H1 (cell line): ENCODE results near the gene PDK4. TPM values are rescaled to one million over a fixed set of nuclear protein-coding genes. Genes with fewer than 3 reads are reported as not detected.

Experiments
- CTCF ChIA-PET: fragments of 300-600 bp; sonication (Branson Sonifier 250); formaldehyde crosslinking; loops from one replicate; lab custom pipeline; 2021; ENCODE audit not compliant: partially characterized antibody; lab: Charles Lee
- POLR2A ChIA-PET: fragments of 300-600 bp; sonication (Branson Sonifier 250); formaldehyde crosslinking; loops from one replicate; lab custom pipeline; 2021; ENCODE audit warnings: inconsistent platforms; ENCODE audit not compliant: partially characterized antibody; lab: Charles Lee
- DNase-seq, 2 experiments: peaks; one replicate each; pipeline versions ENCODE4 v3.0.0 to v3.0.0-alpha.2; 2010 to 2022; ENCODE audit warnings: low spot score in 2 of 2, low read depth in 1 of 2, mixed read lengths in 1 of 2
- FAIRE-seq: peaks from 2 replicates; lab custom pipeline; 2011; peaks lifted over from hg19 to GRCh38; lab: Jason Lieb, UNC
- H2AFZ ChIP-seq: 2 replicates; pipeline ENCODE4 v1.8.1; 2012; ENCODE audit warnings: low read length, inconsistent platforms
- H2AK5ac ChIP-seq: 2 replicates; pipeline ENCODE4 v1.6.1; 2013; ENCODE audit warnings: low read depth, low read length
- H2BK120ac ChIP-seq: replicated peaks from 2 replicates; pipeline ENCODE3; 2013; ENCODE audit warnings: low read depth, low read length, inconsistent platforms
- H2BK12ac ChIP-seq: 2 replicates; pipeline ENCODE4 v1.6.1; 2013; ENCODE audit warnings: low read depth, low read length
- H2BK15ac ChIP-seq: 2 replicates; pipeline ENCODE4 v1.6.1; 2013; ENCODE audit warnings: low read length
- H2BK20ac ChIP-seq: 2 replicates; pipeline ENCODE4 v1.6.1; 2013; ENCODE audit warnings: low read length
- H2BK5ac ChIP-seq: 2 replicates; pipeline ENCODE4 v1.6.1; 2013; ENCODE audit warnings: low read depth, low read length
- H3K14ac ChIP-seq: 2 replicates; pipeline ENCODE4 v1.6.1; 2013; ENCODE audit warnings: inconsistent platforms; ENCODE audit not compliant: insufficient read length
- H3K18ac ChIP-seq: 2 replicates; pipeline ENCODE4 v1.6.1; 2013; ENCODE audit warnings: low read length; ENCODE audit errors: extremely low read depth
- H3K23ac ChIP-seq: 2 replicates; pipeline ENCODE4 v1.6.1; 2013; ENCODE audit warnings: inconsistent platforms; ENCODE audit not compliant: insufficient read length
- H3K23me2 ChIP-seq: 2 replicates; pipeline ENCODE4 v1.6.1; 2013; ENCODE audit warnings: low read depth, low read length
- H3K27ac ChIP-seq: 2 replicates; pipeline ENCODE4 v1.6.1; 2011; ENCODE audit warnings: low read depth, low read length, inconsistent platforms
- H3K27me3 ChIP-seq, 4 experiments: replicated peaks in 1 of 4; 1 replicate in 1 of 4; 2 replicates in 3 of 4; pipeline versions ENCODE4 v1.6.1 to v1.8.1; 2011 to 2013; ENCODE audit warnings: low read length in 3 of 4, mild to moderate bottlenecking in 3 of 4, inconsistent platforms in 2 of 4, mixed read lengths in 2 of 4, moderate library complexity in 1 of 4; ENCODE audit not compliant: control insufficient read depth in 3 of 4, insufficient read depth in 3 of 4; ENCODE audit errors: extremely low read depth in 1 of 4
- H3K36me3 ChIP-seq, 4 experiments: 2 replicates each; pipeline versions ENCODE4 v1.6.1 to v1.8.1; 2011 to 2013; ENCODE audit warnings: mild to moderate bottlenecking in 4 of 4, low read length in 3 of 4, moderate library complexity in 2 of 4, control low read depth in 1 of 4, inconsistent platforms in 1 of 4; ENCODE audit not compliant: insufficient read depth in 4 of 4, control insufficient read depth in 2 of 4
- H3K4ac ChIP-seq: replicated peaks from 2 replicates; pipeline ENCODE3; 2013; ENCODE audit warnings: low read length, low read depth, mixed read lengths, inconsistent platforms; ENCODE audit not compliant: insufficient read length
- H3K4me1 ChIP-seq, 4 experiments: replicated peaks in 1 of 4; 1 replicate in 1 of 4; 2 replicates in 3 of 4; pipeline versions ENCODE4 v1.6.1 to v1.8.1; 2011 to 2013; ENCODE audit warnings: low read length in 3 of 4, inconsistent platforms in 2 of 4, mixed read lengths in 1 of 4; ENCODE audit not compliant: insufficient read depth in 4 of 4, control insufficient read depth in 3 of 4
- H3K4me2 ChIP-seq, 2 experiments: 2 replicates each; pipeline versions ENCODE4 v1.6.1 to v1.8.1; 2011 to 2013; ENCODE audit warnings: low read depth in 2 of 2, low read length in 2 of 2, control low read depth in 1 of 2, inconsistent platforms in 1 of 2, mild to moderate bottlenecking in 1 of 2; ENCODE audit not compliant: insufficient read depth in 1 of 2
- H3K4me3 ChIP-seq, 4 experiments: fragments of 200-600, 300-600 bp in 1 of 4; sonication (generic), shearing (Covaris generic), sonication (Bioruptor Twin) in 1 of 4; 2 replicates each; pipeline versions ENCODE4 v1.5.1 to v1.8.1; 2011 to 2016; ENCODE audit warnings: low read length in 4 of 4, low read depth in 3 of 4, control low read depth in 2 of 4, inconsistent platforms in 2 of 4, mild to moderate bottlenecking in 2 of 4, mixed read lengths in 1 of 4, moderate library complexity in 1 of 4; ENCODE audit not compliant: insufficient read depth in 2 of 4; ENCODE audit errors: extremely low read depth in 1 of 4
- H3K56ac ChIP-seq: replicated peaks from 2 replicates; pipeline ENCODE3; 2013; ENCODE audit warnings: low read depth, mild to moderate bottlenecking, mixed read lengths, low read length, inconsistent platforms; ENCODE audit not compliant: insufficient read length
- H3K79me1 ChIP-seq: 2 replicates; pipeline ENCODE4 v1.6.1; 2013; ENCODE audit warnings: low read depth, low read length, control low read depth
- H3K79me2 ChIP-seq, 2 experiments: 2 replicates each; pipeline versions ENCODE4 v1.6.1 to v1.8.1; 2012 to 2013; ENCODE audit warnings: low read length in 2 of 2, mild to moderate bottlenecking in 2 of 2, inconsistent platforms in 1 of 2; ENCODE audit not compliant: insufficient read depth in 2 of 2, control insufficient read depth in 1 of 2
- H3K9ac ChIP-seq, 4 experiments: replicated peaks in 1 of 4; 1 replicate in 1 of 4; 2 replicates in 3 of 4; pipeline versions ENCODE4 v1.6.1 to v1.8.1; 2011 to 2013; ENCODE audit warnings: low read depth in 3 of 4, low read length in 3 of 4, control low read depth in 2 of 4, mild to moderate bottlenecking in 2 of 4, moderate library complexity in 2 of 4, inconsistent platforms in 1 of 4; ENCODE audit errors: extremely low read depth in 1 of 4
- H3K9me3 ChIP-seq, 2 experiments: 2 replicates each; pipeline versions ENCODE4 v1.6.1 to v1.8.1; 2012 to 2013; ENCODE audit warnings: mild to moderate bottlenecking in 2 of 2, moderate library complexity in 2 of 2, control low read depth in 1 of 2, inconsistent platforms in 1 of 2, low read depth in 1 of 2, low read length in 1 of 2, mixed read lengths in 1 of 2; ENCODE audit not compliant: insufficient read depth in 2 of 2
- H4K20me1 ChIP-seq, 2 experiments: replicated peaks in 1 of 2; 2 replicates each; pipeline versions ENCODE3 to v1.8.1; 2011 to 2013; ENCODE audit warnings: inconsistent platforms in 2 of 2, low read length in 2 of 2, mild to moderate bottlenecking in 1 of 2; ENCODE audit not compliant: insufficient read depth in 2 of 2, control insufficient read depth in 1 of 2
- H4K5ac ChIP-seq: 2 replicates; pipeline ENCODE4 v1.6.1; 2013; ENCODE audit warnings: low read length, low read depth, mixed read lengths, inconsistent platforms; ENCODE audit not compliant: insufficient read length
- H4K8ac ChIP-seq: 2 replicates; pipeline ENCODE4 v1.8.0; 2013; ENCODE audit warnings: mild to moderate bottlenecking, moderate library complexity, low read length, inconsistent platforms; ENCODE audit not compliant: insufficient read depth; ENCODE audit errors: extremely low read depth
- H4K91ac ChIP-seq: replicated peaks from 2 replicates; pipeline ENCODE3; 2013; ENCODE audit warnings: low read length, mixed read lengths, inconsistent platforms; ENCODE audit not compliant: insufficient read length
- TCF12 ChIP-seq: IDR thresholded peaks from 2 replicates; pipeline ENCODE4 v1.6.1; 2011; ENCODE audit warnings: low read depth, mild to moderate bottlenecking, low read length
- WGBS, 2 experiments: shearing (Covaris generic) in 1 of 2; methylation state at CpG; one replicate each; pipeline versions ENCODE4 v1.1.6 to v1.1.7; 2013 to 2015; ENCODE audit warnings: low lambda C conversion rate in 2 of 2, mixed read lengths in 2 of 2, inconsistent platforms in 1 of 2, low coverage in 1 of 2, missing lambda C conversion rate in 1 of 2; ENCODE audit not compliant: insufficient replicate concordance in 2 of 2, insufficient coverage in 1 of 2, insufficient read length in 1 of 2; ENCODE audit errors: extremely low coverage in 1 of 2, missing lambda C conversion rate in 1 of 2; 5-methylcytosine and 5-hydroxymethylcytosine counted together
- polyA plus RNA-seq, 7 experiments: library from polyadenylated mRNA; depleted of rRNA in 3 of 7; stranded (reverse) in 5 of 7; unstranded in 2 of 7; fragments of >200 nt in 5 of 7; fragments of 200-250 nt in 2 of 7; gene quantifications; 1 replicate in 5 of 7; 2 replicates in 1 of 7; 4 replicates in 1 of 7; pipeline versions ENCODE4 v1.2.1 to v1.2.3, GENCODE V29; 2011 to 2013; ENCODE audit warnings: missing spikeins in 2 of 7, mixed read lengths in 2 of 7
- total RNA-seq: library from RNA; stranded (reverse); fragmentation: NEBNext Ultra II Directional; extraction: Animal tissue kit (Norgen Biotek cat#: 25700); gene quantifications from 2 replicates; pipeline ENCODE4 v1.2.1, GENCODE V29; 2021
- TF ChIP-seq, protein P1 (sequence below): IDR thresholded peaks from 2 replicates; pipeline ENCODE4 v1.6.1; 2012; ENCODE audit warnings: inconsistent platforms

PDK4 gene
- total and polyA plus RNA-seq, 2 of the 8 experiments (the other 6 are each of a cell fraction or from before 2014, with no cell fraction given): 0.26 TPM; not detected in 1

DNA sequence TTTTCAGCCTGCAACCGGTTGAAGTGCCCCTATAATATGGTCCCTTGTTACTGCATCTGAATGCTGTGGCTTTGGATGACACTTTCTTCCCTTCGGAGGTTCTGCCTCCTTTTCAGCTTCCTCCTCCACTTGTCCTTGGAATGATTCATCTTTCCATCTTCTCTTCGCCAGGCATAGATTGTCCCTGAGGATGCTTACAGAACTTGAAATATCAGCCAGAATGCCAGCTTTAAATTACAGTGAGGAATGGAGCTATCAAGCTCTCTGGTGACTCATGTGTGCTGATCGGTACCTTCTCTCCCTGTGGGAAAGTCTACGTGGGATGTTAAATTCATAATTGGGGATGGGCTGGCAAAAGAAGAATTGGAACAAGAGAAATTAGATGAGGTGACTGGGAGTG, 45.9 kb upstream of the PDK4 start:
- H4K5ac ChIP-seq: no peak overlapping the region
- H3K36me3 ChIP-seq: no peaks in the 10 kb centered on the region
- H3K4me1 ChIP-seq: no peaks in the 10 kb centered on the region
- H3K27me3 ChIP-seq: peaks cover 0 to 1% (median 0%) of the 10 kb centered on the region in 4 experiments; a peak in 1 of 7 replicates
- no peak overlapping the region for H2BK15ac ChIP-seq
- H3K14ac ChIP-seq: no peak overlapping the region
- H4K20me1 ChIP-seq: no peaks in the 10 kb centered on the region
- H3K4me2 ChIP-seq: no peak overlapping the region
- TF ChIP-seq, protein P1, sequence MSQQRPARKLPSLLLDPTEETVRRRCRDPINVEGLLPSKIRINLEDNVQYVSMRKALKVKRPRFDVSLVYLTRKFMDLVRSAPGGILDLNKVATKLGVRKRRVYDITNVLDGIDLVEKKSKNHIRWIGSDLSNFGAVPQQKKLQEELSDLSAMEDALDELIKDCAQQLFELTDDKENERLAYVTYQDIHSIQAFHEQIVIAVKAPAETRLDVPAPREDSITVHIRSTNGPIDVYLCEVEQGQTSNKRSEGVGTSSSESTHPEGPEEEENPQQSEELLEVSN: no peak
- TF ChIP-seq TCF12: no peak
- H3K27ac ChIP-seq: no peak overlapping the region
- ChIA-PET CTCF (interaction anchor here (2.9 kb wide), 1 partner anchor 45 kb away, joined by 13 read pairs; no protein-coding TSS in a partner anchor), POLR2A (interaction anchor here (0.9 kb wide), 1 partner anchor 10 kb away, joined by 3 read pairs; no protein-coding TSS in a partner anchor)
- H3K23ac ChIP-seq: no peak overlapping the region
- no peaks in the 10 kb centered on the region for H3K79me1 ChIP-seq
- no peak for DNase-seq
- no peaks in the 10 kb centered on the region for H3K23me2 ChIP-seq
- H3K4ac ChIP-seq: no peak overlapping the region
- H4K8ac ChIP-seq: no peak overlapping the region
- no peaks in the 10 kb centered on the region for H3K79me2 ChIP-seq
- no peak overlapping the region for H3K56ac ChIP-seq
- H2BK5ac ChIP-seq: no peak overlapping the region
- no peak overlapping the region for H2BK12ac ChIP-seq
- no peak overlapping the region for H4K91ac ChIP-seq
- no peaks in the 10 kb centered on the region for H3K9me3 ChIP-seq
- H2BK120ac ChIP-seq: no peak overlapping the region
- no peak overlapping the region for H2BK20ac ChIP-seq
- no peak overlapping the region for H3K18ac ChIP-seq
- WGBS, 2 experiments: 90% methylated on average over 5 of the region's 5 CpGs; no CpG with 5 or more reads in 1 of the 2 experiments
- no peak overlapping the region for H2AFZ ChIP-seq
- FAIRE-seq: no peak
- H2AK5ac ChIP-seq: no peak overlapping the region
- no peak overlapping the region for H3K4me3 ChIP-seq
- no peak overlapping the region for H3K9ac ChIP-seq
